WTC11 (cell line): ENCODE results near the gene ZDHHC6.

Experiments
- MYBL2 ChIP-seq: sonication (generic); formaldehyde crosslinking; IDR thresholded peaks from 2 replicates; pipeline ENCODE4 v1.8.1; 2023; ENCODE audit warnings: mild to moderate bottlenecking, moderate library complexity, missing genetic modification reagents
- NR1H2 ChIP-seq: sonication (generic); formaldehyde crosslinking; IDR thresholded peaks from 2 replicates; pipeline ENCODE4 v1.9.0; 2021; ENCODE audit warnings: mild to moderate bottlenecking, moderate library complexity, missing genetic modification reagents
- NR2C2 ChIP-seq: sonication (generic); formaldehyde crosslinking; IDR thresholded peaks from 2 replicates; pipeline ENCODE4 v1.8.0; 2022; ENCODE audit warnings: mild to moderate bottlenecking, missing genetic modification reagents
- SP1 ChIP-seq: sonication (generic); formaldehyde crosslinking; conservative IDR thresholded peaks from 2 replicates; pipeline ENCODE4 v1.8.1; 2022; ENCODE audit warnings: missing genetic modification reagents
- TEAD4 ChIP-seq: sonication (generic); formaldehyde crosslinking; IDR thresholded peaks from 2 replicates; pipeline ENCODE4 v1.8.0; 2022; ENCODE audit warnings: mild to moderate bottlenecking, missing genetic modification reagents
- TF ChIP-seq, protein P1 (sequence below): fragments of 200-600 bp; IDR thresholded peaks from 2 replicates; pipeline ENCODE4 v1.8.0; 2022; ENCODE audit warnings: antibody characterized with exemption
- TF ChIP-seq, protein P2 (sequence below): sonication (generic); formaldehyde crosslinking; IDR thresholded peaks from 2 replicates; pipeline ENCODE4 v1.8.0; 2023; ENCODE audit warnings: missing genetic modification reagents

DNA sequence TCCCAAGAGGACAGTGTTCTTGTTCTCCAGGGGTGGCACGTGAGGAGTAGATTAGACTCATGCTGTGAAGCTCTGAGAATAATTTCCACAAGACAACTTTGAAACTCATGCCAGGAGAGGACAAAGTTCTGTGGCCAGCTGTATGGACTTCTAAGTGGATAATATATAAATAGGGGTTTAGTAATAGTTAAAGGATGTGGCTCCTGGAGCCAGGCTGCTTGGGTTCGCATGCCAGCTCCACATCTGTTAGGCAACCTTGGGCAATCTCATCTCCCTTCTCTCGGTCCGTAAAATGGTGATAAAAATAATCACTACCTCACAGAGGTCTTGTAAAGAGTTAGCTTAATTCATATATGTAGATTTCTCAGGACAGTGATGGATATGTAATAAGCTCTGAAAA is 37.0 kb downstream of the ZDHHC6 start:
- TF ChIP-seq MYBL2 (no peak), SP1 (CRISPR knock-in tag) (no peak), NR2C2 (CRISPR knock-in tag) (no peak), NR1H2 (CRISPR knock-in tag) (no peak), TEAD4 (CRISPR knock-in tag) (no peak)
- TF ChIP-seq, protein P1, sequence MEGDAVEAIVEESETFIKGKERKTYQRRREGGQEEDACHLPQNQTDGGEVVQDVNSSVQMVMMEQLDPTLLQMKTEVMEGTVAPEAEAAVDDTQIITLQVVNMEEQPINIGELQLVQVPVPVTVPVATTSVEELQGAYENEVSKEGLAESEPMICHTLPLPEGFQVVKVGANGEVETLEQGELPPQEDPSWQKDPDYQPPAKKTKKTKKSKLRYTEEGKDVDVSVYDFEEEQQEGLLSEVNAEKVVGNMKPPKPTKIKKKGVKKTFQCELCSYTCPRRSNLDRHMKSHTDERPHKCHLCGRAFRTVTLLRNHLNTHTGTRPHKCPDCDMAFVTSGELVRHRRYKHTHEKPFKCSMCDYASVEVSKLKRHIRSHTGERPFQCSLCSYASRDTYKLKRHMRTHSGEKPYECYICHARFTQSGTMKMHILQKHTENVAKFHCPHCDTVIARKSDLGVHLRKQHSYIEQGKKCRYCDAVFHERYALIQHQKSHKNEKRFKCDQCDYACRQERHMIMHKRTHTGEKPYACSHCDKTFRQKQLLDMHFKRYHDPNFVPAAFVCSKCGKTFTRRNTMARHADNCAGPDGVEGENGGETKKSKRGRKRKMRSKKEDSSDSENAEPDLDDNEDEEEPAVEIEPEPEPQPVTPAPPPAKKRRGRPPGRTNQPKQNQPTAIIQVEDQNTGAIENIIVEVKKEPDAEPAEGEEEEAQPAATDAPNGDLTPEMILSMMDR: no peak
- TF ChIP-seq, protein P2, sequence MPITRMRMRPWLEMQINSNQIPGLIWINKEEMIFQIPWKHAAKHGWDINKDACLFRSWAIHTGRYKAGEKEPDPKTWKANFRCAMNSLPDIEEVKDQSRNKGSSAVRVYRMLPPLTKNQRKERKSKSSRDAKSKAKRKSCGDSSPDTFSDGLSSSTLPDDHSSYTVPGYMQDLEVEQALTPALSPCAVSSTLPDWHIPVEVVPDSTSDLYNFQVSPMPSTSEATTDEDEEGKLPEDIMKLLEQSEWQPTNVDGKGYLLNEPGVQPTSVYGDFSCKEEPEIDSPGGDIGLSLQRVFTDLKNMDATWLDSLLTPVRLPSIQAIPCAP: no peak
